HK-2 (cell line): ENCODE data around the gene ARRDC2.
"Not testable (repeated sequence)": the region's sequence is repeated elsewhere in the genome, so short reads cannot be mapped to it uniquely, and the experiment has no call there.

Experiments
- DNase-seq: peaks from one replicate; pipeline ENCODE4 v3.0.0-alpha.2; 2018; ENCODE audit not compliant: unreplicated experiment

ARRDC2 gene

GRCh38 chr19:18016209-18016910 lies 8.4 kb downstream of the ARRDC2 start:
- DNase-seq: no peak

- DNase-seq: no peak
Measured at GRCh38 chr19:18017275-18018083, 9.5 kb downstream of the ARRDC2 start.

GRCh38 chr19:18020212-18021085 lies 12.5 kb downstream of the ARRDC2 start:
- DNase-seq: peak; percentile 55

- DNase-seq: peak; percentile 93
Measured at GRCh38 chr19:18021121-18021755, 13.3 kb downstream of the ARRDC2 start.

- no peak for DNase-seq
Measured at GRCh38 chr19:18023622-18024251, 15.8 kb downstream of the ARRDC2 start.

- DNase-seq: no peak
Measured at GRCh38 chr19:18027151-18027550, 19.2 kb downstream of the ARRDC2 start.

- no peak for DNase-seq
Measured at GRCh38 chr19:18029617-18030338, 21.8 kb downstream of the ARRDC2 start.

GRCh38 chr19:18031401-18031800 lies 23.4 kb downstream of the ARRDC2 start:
- not testable (repeated sequence) for DNase-seq

GRCh38 chr19:18032102-18032501 lies 24.1 kb downstream of the ARRDC2 start:
- DNase-seq: not testable (repeated sequence)

GRCh38 chr19:18041054-18041453 lies 33.1 kb downstream of the ARRDC2 start:
- no peak for DNase-seq

- no peak for DNase-seq
Measured at GRCh38 chr19:18043676-18044075, 35.7 kb downstream of the ARRDC2 start.

- DNase-seq: peak; percentile 68
Measured at GRCh38 chr19:18044825-18045304, 36.9 kb downstream of the ARRDC2 start.

- no peak for DNase-seq
Measured at GRCh38 chr19:18045307-18046050, 37.5 kb downstream of the ARRDC2 start.

GRCh38 chr19:18046059-18046718 lies 38.2 kb downstream of the ARRDC2 start:
- DNase-seq: peak; percentile 75

GRCh38 chr19:18049385-18049784 lies 41.4 kb downstream of the ARRDC2 start:
- no peak for DNase-seq

- DNase-seq: no peak
Measured at GRCh38 chr19:18051887-18052286, 43.9 kb downstream of the ARRDC2 start.

GRCh38 chr19:18053576-18054219 lies 45.7 kb downstream of the ARRDC2 start:
- DNase-seq: no peak

GRCh38 chr19:18055967-18056366 lies 48.0 kb downstream of the ARRDC2 start:
- no peak for DNase-seq

- no peak for DNase-seq
Measured at GRCh38 chr19:18057557-18057956, 49.6 kb downstream of the ARRDC2 start.
